ENCODE data around the gene LRMDA.
"Not testable (repeated sequence)": the region's sequence is repeated elsewhere in the genome, so short reads cannot be mapped to it uniquely, and the experiment has no call there.

The LRMDA gene

DNA sequence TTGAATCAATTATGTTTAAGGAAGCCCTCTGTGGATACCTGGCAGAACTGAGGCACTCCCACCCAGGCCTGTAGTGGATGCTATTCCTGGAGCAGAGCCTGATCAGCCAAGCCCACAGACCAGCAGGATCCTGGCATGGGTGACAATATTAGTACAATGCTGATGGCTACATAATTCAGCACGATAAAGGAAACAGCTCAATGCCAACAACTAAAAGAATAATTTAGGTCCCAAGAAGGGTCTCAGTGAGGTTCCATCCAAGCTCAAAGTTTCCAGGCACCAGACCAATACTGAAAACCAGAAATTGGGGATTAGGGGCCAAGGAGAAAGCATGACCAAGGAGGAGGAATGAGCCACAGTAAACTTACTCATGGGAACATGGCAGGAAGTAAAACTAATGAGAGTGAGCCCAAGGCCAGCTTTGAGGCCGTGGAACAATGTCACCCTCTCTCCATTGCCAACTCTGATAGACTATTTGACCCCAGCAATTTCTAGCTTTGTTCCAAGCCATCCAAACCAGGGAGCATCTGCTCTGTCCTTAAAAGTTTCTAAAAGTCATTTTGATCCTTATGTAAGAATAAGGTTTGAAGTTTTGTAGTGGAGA lies 1123.7 kb downstream of the LRMDA start:
- no peak for DNase-seq (ENCODE audit: low spot score)

GRCh38 chr10:76557366-76557765 lies 1125.9 kb downstream of the LRMDA start:
- no peak for DNase-seq (ENCODE audit: low spot score)

GRCh38 chr10:76558586-76558985 lies 1127.2 kb downstream of the LRMDA start:
- DNase-seq (ENCODE audit: low spot score): no peak

DNA sequence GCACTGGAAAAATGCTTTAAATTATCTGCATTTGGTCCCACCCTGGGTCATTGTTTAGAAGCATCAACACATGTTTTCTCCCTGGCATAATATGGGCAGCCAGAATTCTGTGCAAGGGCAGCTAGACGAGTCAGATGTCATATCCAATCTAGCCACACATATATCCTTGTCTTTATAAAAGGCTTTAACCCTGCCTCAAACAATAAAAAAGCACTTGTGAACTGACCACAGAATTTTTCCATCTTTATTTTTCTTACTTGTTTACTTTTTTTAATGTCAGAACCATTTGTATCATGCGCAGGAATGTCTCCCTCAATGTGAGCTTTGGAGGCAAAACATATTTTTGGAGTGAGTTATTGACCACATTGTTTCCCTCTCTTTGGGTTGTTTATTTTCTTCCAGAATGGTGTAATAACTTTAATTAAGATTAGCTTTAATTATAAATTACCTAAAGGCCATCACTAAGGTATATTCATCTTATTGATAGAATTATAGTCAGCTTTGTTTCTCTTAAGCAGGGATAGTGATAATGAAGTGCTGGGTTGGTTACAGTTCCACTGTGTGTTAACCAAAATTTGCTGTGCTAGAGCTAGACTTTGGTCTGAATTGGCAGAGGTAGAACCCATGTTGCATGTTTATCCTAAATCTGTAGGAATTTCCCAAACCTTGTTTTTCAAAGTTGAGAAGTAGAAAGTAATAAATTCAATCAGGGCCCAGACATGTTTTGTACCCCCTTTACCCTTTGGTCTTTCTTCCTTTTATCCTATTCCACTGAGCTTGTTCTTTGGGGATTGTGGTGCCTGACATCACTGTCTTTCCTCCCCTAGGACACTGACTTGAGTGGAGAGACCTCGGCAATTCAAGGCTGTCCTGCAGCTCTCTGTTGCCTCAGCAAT lies 1127.8 kb downstream of the LRMDA start:
- DNase-seq (ENCODE audit: low spot score): no peak

DNA sequence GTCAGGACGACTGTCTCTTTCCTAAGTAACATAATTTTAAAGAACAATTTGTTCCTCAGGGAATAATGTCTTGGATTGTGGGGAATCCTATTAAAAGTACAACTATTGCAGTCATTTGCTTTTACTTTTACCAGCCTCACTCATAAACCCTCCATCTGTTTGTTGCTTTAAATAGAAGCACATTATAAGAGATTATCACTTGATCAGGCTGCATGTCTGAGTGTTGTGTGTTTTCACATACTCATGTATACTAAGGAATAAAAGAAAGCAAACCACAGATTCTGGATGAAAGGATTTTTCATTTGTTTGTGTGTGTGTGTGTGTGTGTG lies 1128.4 kb downstream of the LRMDA start:
- DNase-seq (ENCODE audit: low spot score): no peak

- no peak for DNase-seq (ENCODE audit: low spot score)
Measured at GRCh38 chr10:76560338-76560737, 1128.9 kb downstream of the LRMDA start.

DNA sequence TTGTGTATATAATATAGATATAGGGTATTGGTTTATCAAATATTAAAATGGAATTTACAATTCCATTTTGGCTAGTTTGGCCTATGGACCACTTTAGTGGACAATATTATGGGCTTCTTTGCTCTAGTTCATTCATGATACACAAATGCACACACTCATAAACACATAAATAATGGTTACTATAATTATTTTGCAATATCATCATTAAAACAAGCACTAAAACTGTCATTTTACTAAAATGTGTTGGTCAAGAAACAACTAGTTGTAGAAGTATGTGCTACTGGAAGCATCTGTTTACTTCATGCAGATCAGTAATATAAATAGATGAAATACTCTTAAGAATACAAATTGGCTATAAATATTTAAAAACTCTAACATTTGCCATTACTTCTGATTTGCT lies 1131.9 kb downstream of the LRMDA start:
- DNase-seq (ENCODE audit: low spot score): no peak

GRCh38 chr10:76572021-76572420 lies 1140.6 kb downstream of the LRMDA start:
- no peak for DNase-seq (ENCODE audit: low spot score)

DNA sequence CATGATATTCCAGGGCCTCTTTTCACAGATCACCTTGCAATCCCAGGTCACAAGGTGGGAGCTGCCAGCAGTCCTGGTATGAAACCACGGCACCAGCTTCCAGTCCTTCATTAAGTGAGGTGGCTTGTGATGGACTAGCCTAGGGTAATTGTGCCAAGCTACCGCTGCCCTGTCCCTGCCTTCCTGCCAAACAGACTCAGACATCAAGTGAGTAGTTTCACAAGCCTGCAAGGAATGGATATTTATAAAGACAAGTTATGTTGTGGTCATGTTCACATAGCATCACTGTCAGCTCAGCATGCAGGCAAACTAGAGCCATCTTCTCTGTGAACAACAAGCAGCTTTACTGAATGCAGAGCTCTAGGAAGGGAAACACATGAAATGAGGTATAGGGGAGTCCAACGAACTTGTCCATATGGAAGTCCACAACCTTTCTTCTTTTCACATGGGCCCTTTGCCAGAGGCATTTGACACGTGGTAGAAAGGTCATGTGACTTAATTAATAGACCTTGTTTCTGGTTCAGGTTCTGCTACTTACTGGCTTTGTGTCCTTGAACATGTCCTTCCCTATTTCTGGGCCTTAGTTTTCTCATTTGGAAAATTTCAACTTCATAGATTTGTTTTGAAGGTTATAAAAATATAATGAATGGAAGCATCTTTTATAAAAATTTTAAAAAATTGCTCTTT lies 1145.0 kb downstream of the LRMDA start:
- no peak for DNase-seq (ENCODE audit: low spot score)

- no peak for DNase-seq (ENCODE audit: low spot score)
Measured at GRCh38 chr10:76577455-76577854, 1146.0 kb downstream of the LRMDA start.

DNA sequence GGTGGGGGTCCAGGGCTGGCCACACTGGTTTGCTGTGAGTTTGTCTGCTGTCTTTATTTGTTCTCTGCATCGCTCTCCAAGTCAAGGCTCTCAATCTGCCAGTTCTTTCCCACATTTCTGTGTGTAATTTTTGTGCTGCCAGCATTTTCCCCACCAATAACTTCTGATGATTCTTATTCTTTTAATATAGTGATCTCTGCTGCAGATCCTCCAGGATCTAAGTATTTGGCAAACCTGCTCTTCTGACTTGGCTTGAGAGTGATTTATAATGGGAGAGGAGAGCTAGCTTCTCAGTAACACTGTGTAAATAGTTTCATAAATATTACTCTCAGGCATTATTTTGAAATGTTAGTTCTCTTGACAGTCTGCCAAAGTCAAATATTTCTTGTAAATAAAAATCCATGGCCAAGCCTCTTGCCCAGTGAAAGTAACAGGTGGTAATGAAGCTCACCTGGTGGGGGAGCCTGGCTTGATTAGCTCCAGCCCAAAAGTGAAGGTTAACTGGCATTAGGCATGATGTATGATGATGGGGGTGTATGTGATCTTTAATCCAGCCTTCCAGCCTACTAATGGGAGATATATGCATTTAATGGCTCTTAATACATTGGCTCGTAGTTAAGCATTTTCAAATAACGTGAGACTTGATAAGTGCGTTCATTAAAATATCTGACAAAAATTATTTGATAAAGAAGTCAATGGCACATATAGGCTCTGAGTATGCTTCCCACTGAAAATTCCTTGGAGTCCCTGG lies 1150.3 kb downstream of the LRMDA start:
- DNase-seq (ENCODE audit: low spot score): no peak

DNA sequence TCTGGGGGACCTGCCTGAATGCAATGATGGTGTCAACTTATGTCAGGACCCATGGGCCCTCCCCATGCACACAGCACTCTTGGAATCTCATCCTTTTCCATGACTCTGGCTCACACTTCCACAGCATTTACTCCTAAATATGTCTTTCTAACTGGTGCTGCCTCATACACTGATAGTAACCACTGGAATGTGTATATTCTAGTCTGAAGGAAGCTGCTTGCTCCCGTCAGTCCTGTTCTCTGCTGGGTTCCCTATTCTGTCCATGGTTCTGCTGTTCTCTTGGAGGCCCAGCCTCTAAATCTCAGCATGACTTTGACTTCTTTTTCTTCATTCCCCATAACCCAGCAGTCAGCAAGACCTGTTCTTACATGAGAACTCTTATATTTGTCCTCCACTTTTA lies 1151.1 kb downstream of the LRMDA start:
- no peak for DNase-seq (ENCODE audit: low spot score)

GRCh38 chr10:76583711-76584161 lies 1152.3 kb downstream of the LRMDA start:
- DNase-seq (ENCODE audit: low spot score): no peak

DNA sequence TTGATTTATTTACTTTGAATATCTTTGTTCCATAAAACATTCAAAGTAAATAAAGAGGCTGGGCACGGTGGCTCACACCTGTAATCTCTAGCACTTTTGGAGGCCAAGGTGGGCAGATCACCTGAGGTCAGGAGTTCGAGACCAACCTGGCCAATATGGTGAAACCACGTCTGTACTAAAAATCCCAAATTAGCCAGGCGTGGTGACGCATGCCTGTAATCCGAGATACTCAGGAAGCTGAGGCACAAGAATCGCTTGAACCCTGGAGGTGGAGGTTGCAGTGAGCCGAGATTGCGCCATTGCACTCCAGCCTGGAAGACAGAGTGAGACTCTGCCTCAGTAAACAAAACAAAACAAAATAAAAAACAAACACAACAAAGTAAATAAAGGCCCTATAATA lies 1153.0 kb downstream of the LRMDA start:
- not testable (repeated sequence) for DNase-seq (ENCODE audit: low spot score)

Measured in ecto neural progenitor cell (in vitro differentiated cells).